Erythroblast (primary cell): ENCODE results near the gene WDFY3.

Experiments
- GATA1 ChIP-seq: IDR thresholded peaks from 2 replicates; pipeline ENCODE4 v1.6.1; 2011; ENCODE audit warnings: low read depth, mild to moderate bottlenecking, control low read depth, low read length, moderate library complexity
- POLR2A ChIP-seq: IDR thresholded peaks from 2 replicates; pipeline ENCODE4 v1.6.1; 2011; ENCODE audit warnings: mild to moderate bottlenecking, low read length

DNA sequence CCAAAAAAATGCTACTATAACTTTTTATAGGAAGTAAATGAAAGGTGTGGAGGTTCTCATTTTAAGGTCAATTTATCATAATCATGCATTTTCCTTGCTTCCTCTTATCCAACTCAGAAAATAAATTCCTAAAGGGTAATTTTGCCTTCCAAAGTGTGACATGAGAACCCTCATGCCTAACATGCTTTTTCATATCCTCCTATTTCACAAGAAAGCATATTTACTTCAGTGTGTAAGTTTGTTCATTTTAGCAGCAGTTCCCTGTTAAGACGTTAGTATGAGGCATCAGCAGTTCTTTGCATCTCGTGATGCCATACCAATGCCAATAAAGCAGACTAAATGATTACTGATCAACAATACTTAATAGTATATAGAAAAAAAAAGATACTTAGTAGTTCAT is 18.4 kb downstream of the WDFY3 start:
- TF ChIP-seq POLR2A (no peak), GATA1 (no peak)
